Measurements from ENCODE around the gene GRIK3.

DNA sequence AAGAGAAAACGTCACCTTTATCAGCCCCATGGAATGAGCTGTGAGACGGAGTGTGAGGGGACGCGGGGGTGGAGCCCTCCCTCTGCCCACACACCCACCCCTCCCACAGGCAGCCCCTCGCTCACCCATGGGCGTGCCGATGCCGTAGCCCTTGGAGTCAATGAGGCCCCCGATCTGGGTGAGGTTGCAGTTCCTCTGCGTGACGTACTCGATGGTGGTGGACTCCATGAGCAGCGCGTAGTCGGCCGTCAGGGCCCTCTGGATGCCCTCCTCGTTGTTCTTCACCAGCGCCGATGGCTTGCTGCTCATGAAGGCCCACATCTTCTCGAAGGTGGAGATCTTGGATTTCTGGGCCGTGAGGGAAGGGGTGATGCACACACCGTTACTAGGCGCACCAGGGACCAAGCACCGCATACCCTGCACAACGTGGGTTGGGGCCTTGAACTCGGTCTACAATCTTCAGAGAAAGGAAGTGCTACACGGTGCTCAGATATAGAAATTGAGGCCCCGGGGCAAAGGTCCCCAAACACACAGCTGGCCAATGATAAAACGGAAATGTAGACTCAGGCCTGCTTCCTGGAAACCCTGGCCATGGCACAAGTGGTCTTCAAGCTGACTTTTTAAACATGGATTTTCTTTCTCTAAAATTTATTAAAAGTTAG, 228.2 kb downstream of the GRIK3 start:
- TF ChIP-seq, protein P1, sequence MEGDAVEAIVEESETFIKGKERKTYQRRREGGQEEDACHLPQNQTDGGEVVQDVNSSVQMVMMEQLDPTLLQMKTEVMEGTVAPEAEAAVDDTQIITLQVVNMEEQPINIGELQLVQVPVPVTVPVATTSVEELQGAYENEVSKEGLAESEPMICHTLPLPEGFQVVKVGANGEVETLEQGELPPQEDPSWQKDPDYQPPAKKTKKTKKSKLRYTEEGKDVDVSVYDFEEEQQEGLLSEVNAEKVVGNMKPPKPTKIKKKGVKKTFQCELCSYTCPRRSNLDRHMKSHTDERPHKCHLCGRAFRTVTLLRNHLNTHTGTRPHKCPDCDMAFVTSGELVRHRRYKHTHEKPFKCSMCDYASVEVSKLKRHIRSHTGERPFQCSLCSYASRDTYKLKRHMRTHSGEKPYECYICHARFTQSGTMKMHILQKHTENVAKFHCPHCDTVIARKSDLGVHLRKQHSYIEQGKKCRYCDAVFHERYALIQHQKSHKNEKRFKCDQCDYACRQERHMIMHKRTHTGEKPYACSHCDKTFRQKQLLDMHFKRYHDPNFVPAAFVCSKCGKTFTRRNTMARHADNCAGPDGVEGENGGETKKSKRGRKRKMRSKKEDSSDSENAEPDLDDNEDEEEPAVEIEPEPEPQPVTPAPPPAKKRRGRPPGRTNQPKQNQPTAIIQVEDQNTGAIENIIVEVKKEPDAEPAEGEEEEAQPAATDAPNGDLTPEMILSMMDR (conservative IDR thresholded peaks at IDR 0.05 in 1 of 2, IDR thresholded peaks at IDR 0.05 in 1 of 2; ENCODE audit: extremely low read depth in 1 of 2, insufficient read depth in 1 of 2, low read depth in 1 of 2, low read length in 2 of 2), result no peak
- TF ChIP-seq EZH2 (IDR thresholded peaks at IDR 0.05; ENCODE audit: borderline replicate concordance, low read length), result no peak
